Iris pigment epithelial cell (primary cell): Measurements from ENCODE around the gene MAN2A1.
A peak's percentile ranks its signal among the peaks of the same experiment; 100 is the strongest.
"Not testable (repeated sequence)": the region's sequence is repeated elsewhere in the genome, so short reads cannot be mapped to it uniquely, and the experiment has no call there.

Source experiments
- DNase-seq: peaks from one replicate; pipeline ENCODE4 v3.0.0-alpha.2; 2011; ENCODE audit warnings: low read depth

MAN2A1 gene

DNA sequence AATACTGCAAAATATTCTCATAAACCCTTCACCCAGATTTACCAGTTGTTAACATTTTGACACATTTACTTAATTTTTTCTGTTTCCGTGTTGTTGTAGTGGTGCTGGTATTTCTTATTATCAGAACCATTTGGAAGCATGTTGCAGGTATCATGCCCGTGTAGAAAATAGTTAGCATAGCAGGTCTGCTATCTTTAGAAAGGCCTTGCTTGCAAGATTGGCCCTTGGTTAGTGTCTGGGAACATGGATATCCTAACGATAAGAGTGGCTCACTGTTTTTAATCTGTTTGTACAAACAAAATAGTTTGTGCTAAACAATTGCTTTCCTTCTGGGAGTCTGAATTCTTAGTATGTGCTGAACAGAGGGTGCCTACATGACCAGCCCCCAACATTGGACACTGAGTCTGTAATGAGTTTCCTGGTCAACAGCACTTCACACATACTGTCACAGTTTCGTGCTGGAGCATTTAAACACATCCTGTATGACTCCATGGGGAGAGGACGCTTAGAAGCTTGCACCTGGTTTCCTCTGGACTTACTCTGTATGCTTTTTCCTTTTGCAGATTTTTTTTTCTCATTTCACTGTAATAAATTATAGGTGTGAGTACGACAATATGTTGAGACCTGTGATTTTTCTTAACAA is 66.9 kb downstream of the MAN2A1 start:
- no peak for DNase-seq

- DNase-seq, result no peak
These were observed 67.8 kb downstream of the MAN2A1 start for GRCh38 chr5:109757490-109757889.

DNA sequence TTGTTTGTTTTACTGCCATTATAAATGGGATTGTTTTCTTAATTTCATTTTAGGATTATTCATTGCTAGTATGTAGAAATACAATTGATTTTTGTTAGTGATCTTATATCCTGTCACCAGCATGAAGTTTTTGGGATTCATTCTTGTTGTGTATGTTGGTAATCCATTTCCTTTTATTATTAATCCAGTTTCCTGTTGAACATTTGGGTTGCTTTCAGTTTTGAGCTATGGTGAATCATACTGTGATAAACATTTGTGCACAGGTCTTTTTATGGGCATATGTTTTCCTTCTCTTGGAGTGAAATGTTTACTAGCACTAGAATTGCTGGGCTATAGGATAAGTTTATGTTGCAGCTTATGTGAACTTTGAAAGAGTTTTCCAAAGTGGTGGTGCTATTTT is 69.6 kb downstream of the MAN2A1 start:
- peak; percentile 72 for DNase-seq

DNA sequence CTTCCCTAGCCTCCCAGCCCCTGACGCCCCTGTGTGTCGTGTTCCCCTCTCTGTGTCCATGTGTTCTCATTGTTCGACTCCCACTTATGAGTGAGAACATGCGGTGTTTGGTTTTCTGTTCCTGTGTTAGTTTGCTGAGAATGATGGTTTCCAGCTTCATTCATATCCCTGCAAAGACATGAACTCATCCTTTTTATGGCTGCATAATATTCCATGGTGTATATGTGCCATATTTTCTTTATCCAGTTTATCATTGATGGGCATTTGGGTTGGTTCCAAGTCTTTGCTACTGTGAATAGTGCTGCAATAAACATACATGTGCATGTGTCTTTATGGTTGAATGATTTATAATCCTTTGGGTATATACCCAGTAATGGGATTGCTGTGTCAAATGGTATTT is 70.4 kb downstream of the MAN2A1 start:
- DNase-seq, result not testable (repeated sequence)

GRCh38 chr5:109762821-109763220 is 73.1 kb downstream of the MAN2A1 start:
- DNase-seq, result no peak

- DNase-seq, result no peak
These were observed 77.7 kb downstream of the MAN2A1 start for GRCh38 chr5:109767184-109767995.

DNA sequence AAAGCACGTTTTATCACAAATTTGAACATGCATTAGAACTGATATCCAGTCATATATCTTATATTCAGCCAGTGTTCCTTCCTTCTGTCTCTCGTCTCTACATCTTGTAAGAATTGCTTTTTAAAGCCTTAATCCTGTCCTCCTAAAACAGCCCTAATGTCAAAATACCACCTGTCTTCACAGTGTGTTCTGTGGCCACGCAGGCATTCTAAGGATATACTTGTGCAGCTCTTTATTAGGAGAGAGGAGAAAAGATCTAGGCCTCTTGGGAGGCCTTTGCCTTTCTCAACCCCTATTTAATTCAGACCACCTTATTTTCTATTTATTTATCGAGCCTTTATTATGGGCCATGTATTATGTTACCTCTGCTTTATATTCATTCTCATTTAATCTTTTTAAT is 78.3 kb downstream of the MAN2A1 start:
- no peak for DNase-seq

GRCh38 chr5:109769597-109770291 is 80.0 kb downstream of the MAN2A1 start:
- peak; percentile 42 for DNase-seq

- no peak for DNase-seq
These were observed 85.4 kb downstream of the MAN2A1 start for GRCh38 chr5:109775130-109775529.

DNA sequence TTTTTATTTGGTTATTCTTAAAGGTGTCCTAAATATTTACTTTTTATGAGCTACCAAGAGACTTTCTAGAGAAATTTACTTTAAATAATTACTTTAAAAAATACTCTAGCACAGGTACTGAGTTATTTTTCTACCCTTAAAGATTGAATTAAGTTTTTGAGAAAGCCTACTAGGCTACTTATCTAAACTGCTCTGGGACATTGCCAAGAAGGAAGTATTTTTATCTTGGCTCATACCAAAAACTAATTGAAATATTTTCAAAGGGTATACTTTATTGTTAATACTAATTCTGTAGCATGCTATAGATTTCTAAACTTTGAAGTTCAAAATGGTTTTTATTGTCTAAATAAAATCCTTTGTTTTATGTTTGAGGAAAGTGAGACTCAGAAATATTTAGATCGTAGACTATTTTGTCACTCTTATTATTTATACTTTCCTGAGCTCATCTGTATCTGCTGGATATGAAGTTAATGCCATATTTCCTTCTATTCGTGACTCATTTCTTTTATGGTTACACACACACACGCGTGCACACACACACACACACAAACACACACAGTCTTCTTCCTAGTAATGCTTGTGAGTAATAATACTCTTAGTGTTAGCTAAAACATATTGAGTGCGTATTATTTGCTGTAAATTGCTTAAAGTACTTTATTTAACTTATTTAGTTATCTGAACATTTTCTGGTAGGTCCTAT is 89.5 kb downstream of the MAN2A1 start:
- peak; percentile 60 for DNase-seq

- peak; percentile 54 for DNase-seq
These were observed 95.0 kb downstream of the MAN2A1 start for GRCh38 chr5:109784687-109785086.

DNA sequence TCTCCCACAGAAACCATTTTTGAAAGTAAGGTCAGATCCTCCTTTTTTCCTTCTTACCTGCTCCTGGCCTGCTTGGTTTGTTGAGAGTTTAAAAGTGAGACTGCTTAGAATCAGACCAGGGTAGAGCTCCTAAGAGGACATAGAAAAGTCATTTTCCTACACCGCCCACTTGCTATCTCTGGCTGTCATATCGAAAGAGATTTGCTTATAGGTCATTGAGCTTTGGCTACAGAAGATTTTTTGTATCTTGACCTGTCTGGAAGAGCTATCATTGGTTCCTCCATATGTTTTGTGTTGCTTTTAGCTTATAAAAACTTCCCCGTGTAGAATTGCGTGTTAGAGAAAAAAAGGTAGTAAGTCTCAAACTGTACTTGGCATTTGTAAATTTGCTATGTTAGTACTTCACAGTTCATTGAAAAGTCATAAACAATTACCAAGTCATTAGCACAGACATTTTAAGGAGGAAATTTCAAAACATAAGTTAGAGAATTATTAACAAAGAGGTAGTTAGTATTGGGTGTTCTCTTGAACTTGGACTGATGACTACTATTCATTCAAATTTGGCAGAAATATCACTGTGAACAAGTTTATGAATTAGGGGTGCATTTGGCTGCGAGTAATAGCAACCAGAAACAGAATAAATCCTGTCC is 96.6 kb downstream of the MAN2A1 start:
- no peak for DNase-seq

DNA sequence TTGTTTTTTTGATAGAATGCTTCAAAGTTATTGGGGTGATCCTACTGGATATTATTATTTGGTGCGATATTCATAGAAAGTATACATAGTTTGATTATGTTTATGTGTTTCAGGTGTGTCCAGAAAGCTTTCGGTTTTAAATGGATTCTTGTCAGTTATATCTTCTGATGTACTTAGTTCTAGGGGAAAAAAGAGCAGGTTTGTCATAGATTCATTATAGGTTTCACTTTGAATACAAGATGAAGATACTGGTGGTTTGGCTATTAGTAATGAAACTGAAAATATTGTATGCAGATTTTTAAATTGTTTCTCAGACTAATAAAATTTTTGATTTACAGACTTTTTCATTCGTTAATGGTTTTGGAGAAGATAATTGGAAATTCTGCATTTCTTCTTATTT is 98.9 kb downstream of the MAN2A1 start:
- DNase-seq, result no peak

GRCh38 chr5:109792613-109793012 is 102.9 kb downstream of the MAN2A1 start:
- DNase-seq, result no peak

DNA sequence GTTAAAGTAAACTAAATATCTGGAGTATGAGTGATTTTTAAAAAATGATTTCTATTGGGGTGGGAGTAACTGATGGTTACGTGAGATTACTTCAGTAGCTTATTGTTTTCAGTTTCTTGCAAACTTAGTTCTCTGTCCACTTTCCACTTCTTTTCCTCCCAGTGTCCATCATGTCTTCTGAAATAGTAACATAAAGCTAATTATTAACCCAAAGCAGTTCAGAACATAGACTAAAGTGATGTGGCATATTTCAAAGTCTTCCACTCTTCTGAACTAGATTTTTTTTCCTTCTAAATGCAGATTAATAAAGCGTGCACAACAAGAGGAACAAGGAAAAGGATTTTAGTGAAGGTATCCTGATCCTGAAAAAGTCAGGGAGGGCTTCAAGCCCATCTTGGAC is 114.1 kb downstream of the MAN2A1 start:
- DNase-seq, result no peak

DNA sequence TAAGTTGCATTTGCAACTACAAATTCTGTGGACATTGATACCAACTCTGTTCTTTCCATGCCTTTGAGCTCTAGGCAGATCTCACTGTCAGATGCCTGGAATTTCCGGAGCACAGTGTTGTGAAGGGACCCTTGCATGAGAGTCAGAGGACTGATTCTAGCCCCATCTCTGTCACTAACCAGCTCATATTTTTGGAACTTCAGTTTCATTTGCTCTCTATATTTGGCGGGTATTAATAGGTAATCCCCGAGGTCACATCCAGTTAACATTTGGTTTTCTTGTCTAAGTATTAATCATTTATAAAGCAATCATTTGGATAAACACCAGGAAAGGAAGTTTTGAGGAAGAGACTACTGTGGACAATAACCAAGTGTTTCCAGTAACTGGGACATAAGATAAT is 115.7 kb downstream of the MAN2A1 start:
- DNase-seq, result peak; percentile 31

GRCh38 chr5:109805883-109806282 is 116.2 kb downstream of the MAN2A1 start:
- DNase-seq, result no peak

GRCh38 chr5:109812698-109813097 is 123.0 kb downstream of the MAN2A1 start:
- DNase-seq, result no peak

DNA sequence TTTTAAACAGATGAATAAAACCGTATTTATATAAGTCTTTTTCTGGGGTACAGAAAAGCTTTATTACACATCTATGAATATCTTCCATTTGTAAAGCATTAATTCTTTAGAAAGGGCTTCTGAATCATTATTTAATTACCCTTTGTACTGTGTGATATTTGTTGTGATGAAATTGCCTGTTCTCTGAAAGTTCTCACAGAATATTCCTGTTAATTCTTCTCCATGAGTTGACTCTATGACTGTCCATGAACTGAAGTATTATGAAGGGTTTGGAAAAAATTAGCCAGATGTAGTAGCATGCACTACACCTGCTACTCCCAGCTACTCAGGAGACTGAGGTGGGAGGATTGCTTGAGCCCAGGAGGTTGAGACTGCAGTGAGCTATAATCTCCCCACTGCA is 127.0 kb downstream of the MAN2A1 start:
- no peak for DNase-seq

DNA sequence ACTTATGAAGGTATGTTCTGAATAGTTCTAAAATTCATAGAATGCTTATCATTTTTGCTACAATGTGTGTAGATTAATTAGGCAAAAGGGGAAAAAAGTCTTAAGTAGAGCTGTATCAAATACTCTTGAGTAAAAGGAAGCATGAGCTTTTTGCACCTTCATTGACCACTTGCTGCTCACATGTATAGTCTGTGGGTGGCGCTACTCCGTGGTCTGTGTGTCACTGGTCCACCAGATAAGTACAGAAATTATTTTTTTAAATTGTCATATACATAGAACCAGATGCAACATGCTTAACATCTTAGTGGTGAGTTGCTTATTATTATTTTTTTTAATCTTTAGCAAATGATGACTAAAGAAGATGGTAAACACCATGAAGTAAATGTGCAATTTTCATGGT is 130.2 kb downstream of the MAN2A1 start:
- DNase-seq, result no peak

DNA sequence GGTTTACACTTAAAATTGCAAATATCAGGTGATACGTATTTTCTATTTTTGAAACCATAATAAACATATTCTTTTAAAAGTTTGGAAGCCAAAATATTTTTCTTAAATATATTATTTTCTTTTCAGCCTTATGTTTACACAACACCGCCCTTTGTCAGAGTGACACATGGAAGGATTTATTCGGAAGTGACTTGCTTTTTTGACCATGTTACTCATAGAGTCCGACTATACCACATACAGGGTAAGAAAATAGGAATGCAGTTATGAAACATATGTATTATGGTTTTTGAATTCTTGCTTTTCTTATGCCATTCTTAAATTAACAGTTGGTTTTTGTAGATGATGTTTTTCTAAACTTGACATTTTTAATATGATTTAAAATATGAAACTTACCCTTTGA is 133.9 kb downstream of the MAN2A1 start:
- DNase-seq, result peak; percentile 92

DNA sequence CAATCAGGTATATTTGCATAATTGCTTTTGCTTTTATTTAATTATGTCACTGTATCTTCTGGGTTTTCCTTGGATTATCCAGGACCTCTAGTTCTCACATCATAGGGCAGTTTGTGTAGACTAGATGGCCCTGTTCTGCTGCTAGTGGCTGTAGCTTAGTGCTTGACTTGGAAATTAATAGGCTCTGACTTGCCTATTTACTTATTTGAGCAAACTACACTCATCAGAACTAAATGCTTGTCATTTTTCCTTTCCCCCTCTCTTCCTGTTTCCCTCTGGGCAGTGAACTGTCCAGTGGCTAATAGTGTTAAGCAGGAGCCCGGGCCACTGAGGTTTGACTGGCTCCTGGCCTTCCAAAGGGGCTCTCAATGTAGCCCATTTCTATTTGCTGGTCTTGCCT is 135.7 kb downstream of the MAN2A1 start:
- peak; percentile 70 for DNase-seq
